Testis (tissue), 2 donors: ENCODE measurements around the gene DNM3.

Experiments used
- CTCF ChIP-seq, 3 experiments: fragments of 450-650 bp in 2 of 3; fragments of 200-600 bp in 1 of 3; sonication (generic) in 1 of 3; IDR thresholded peaks; one replicate each; pipeline ENCODE4 v1.5.1; 2016 to 2019; ENCODE audit warnings: antibody characterized with exemption in 3 of 3, mild to moderate bottlenecking in 2 of 3, moderate library complexity in 1 of 3
- POLR2A ChIP-seq: fragments of 450-650 bp; IDR thresholded peaks from one replicate; pipeline ENCODE4 v1.6.1; 2017; ENCODE audit warnings: antibody characterized with exemption, mild to moderate bottlenecking, moderate library complexity

- TF ChIP-seq CTCF (IDR thresholded peaks at IDR 0.05) (no peak), POLR2A (no peak)
These were observed 482.8 kb downstream of the DNM3 start for GRCh38 chr1:172324086-172324485.
